ENCODE data around the gene RNF220. TPM values are rescaled to one million over a fixed set of nuclear protein-coding genes. Genes with fewer than 3 reads are reported as not detected.

The RNF220 gene
- total and polyA plus RNA-seq, 2 of the 4 experiments (the other 2 are of a cell fraction): 71.8 to 77.1 TPM

DNA sequence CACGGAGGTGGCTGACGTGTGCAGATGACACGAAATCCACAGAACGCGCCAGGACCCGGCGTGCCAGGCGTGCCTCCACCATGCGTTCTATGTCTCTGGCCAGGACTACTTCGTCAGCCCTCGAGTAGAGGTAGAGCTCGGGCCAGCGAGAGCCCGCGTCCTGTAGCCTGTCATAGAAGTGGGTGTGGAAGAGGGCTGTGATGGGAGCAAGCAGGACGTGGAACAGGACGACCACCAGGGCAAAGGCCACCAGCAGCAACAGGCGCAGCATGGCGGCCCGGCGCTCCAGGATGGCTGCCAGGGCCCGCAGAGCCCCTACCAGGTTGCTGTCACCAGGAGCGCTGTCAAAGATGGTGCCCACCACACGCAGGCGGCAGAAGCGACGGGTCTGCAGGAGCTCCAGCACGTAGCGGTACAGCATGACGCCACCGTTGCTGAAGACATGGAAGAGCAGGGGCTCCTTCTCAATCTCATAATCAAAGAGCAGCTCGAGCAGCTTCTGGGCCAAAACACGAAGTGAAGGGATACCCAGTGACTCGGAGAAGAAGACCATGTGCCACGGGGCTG is 249.6 kb downstream of the RNF220 start (continued):
- TF ChIP-seq MXI1 (IDR thresholded peaks at IDR 0.05; ENCODE audit: borderline replicate concordance, low read depth, low read length) (no peak), CEBPB (IDR thresholded peaks at IDR 0.05; ENCODE audit: low read depth, low read length) (no peak)

DNA sequence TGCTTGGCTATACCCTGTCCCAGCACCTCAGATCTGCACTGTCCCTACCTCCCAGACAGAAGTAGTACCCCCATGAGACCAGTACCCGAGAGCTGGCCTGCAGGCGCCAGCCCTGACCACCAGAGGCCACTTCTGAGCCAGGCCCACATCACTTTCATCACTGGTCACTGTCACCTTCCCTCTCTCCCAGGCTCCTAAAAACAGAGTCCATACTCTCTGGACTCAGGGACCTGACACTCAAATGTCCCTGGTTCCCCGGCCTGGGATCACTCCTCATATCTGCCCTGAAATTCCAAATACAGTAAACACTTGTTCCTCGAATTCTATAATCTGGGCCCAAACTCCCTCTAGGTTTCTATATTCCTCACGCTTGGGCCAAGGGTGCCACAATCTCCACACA is 250.6 kb downstream of the RNF220 start:
- Histone ChIP-seq H3K4me1 (ENCODE audit: control insufficient read depth, insufficient read depth, low read length) (0 out of 2 replicates have a peak, but pooled peaks cover 2% of the 10 kb centered on the region), H3K18ac (ENCODE audit: low read depth, low read length) (no peak overlapping the region), H3K27ac (ENCODE audit: insufficient read depth, low read length) (no peak overlapping the region), H2AK5ac (ENCODE audit: low read depth, low read length) (no peak overlapping the region), H2BK120ac (ENCODE audit: low read depth, low read length) (no peak overlapping the region), H3K9me3 (ENCODE audit: control insufficient read depth, insufficient read depth, low read length) (no peaks in the 10 kb centered on the region), H3K9me1 (ENCODE audit: insufficient read depth, low read length) (no peaks in the 10 kb centered on the region), H3K4me2 (ENCODE audit: low read depth, low read length) (no peak overlapping the region), H2BK20ac (ENCODE audit: low read depth, low read length) (no peak overlapping the region), H4K20me1 (ENCODE audit: insufficient read depth, low read length) (0 out of 2 replicates have a peak, but pooled peaks cover 5% of the 10 kb centered on the region), H3K56ac (ENCODE audit: extremely low read depth, insufficient read depth, low read length) (no peak overlapping the region), H3K27me3 (ENCODE audit: control insufficient read depth, insufficient read depth, low read length) (no peaks in the 10 kb centered on the region), H3K4ac (ENCODE audit: low read depth, low read length) (no peak overlapping the region), H3K14ac (replicated peaks; ENCODE audit: low read depth, low read length) (no peak overlapping the region), H2AK9ac (replicated peaks; ENCODE audit: low read depth, low read length, poor library complexity) (peak overlapping the region; percentile 22), H3K9ac (ENCODE audit: low read depth, low read length) (no peak overlapping the region), H3K4me3 (ENCODE audit: insufficient read depth, low read depth, low read length) (no peak overlapping the region), H2BK15ac (ENCODE audit: low read depth, low read length) (no peak overlapping the region), H4K91ac (ENCODE audit: insufficient read depth, low read depth, low read length) (no peak overlapping the region), H3K23ac (ENCODE audit: low read depth, low read length) (no peak overlapping the region), H2BK5ac (ENCODE audit: low read depth, low read length, poor library complexity, severe bottlenecking) (no peak overlapping the region), H4K5ac (ENCODE audit: low read depth, low read length) (no peak overlapping the region), H2AFZ (replicated peaks; ENCODE audit: low read length, poor library complexity) (peak overlapping the region; percentile 64), H4K8ac (ENCODE audit: low read depth in 2 of 2, low read length in 2 of 2) (no peak overlapping the region), H3K36me3 (ENCODE audit: control insufficient read depth, insufficient read depth, low read length) (peaks cover 2% of the 10 kb centered on the region; the same call in 1 of the 2 replicates), H3K79me1 (ENCODE audit: low read depth in 1 of 2, low read length in 2 of 2) (no peaks in the 10 kb centered on the region)
- WGBS, 2 experiments (ENCODE audit: extremely low coverage in 2 of 2, insufficient read length in 1 of 2): 58% methylated on average over 3 of the region's 5 CpGs; no CpG with 5 or more reads in 1 of the 2 experiments
- no peak for DNase-seq
- ChIA-PET POLR2A (ENCODE audit: unreplicated experiment) (no interaction called here), CTCF (interaction anchor here (1.0 kb wide), 1 partner anchor 9 kb away, joined by 7 read pairs; no protein-coding TSS in a partner anchor)
- TF ChIP-seq, protein P1, sequence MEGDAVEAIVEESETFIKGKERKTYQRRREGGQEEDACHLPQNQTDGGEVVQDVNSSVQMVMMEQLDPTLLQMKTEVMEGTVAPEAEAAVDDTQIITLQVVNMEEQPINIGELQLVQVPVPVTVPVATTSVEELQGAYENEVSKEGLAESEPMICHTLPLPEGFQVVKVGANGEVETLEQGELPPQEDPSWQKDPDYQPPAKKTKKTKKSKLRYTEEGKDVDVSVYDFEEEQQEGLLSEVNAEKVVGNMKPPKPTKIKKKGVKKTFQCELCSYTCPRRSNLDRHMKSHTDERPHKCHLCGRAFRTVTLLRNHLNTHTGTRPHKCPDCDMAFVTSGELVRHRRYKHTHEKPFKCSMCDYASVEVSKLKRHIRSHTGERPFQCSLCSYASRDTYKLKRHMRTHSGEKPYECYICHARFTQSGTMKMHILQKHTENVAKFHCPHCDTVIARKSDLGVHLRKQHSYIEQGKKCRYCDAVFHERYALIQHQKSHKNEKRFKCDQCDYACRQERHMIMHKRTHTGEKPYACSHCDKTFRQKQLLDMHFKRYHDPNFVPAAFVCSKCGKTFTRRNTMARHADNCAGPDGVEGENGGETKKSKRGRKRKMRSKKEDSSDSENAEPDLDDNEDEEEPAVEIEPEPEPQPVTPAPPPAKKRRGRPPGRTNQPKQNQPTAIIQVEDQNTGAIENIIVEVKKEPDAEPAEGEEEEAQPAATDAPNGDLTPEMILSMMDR (conservative IDR thresholded peaks at IDR 0.05; ENCODE audit: low read depth, low read length): peak; percentile 65
- TF ChIP-seq RFX5 (IDR thresholded peaks at IDR 0.05; ENCODE audit: low read depth, low read length): no peak
- peak; percentile 57 for TF ChIP-seq RAD21 (IDR thresholded peaks at IDR 0.05; ENCODE audit: low read length)
- TF ChIP-seq SMC3 (IDR thresholded peaks at IDR 0.05; ENCODE audit: low read depth, low read length): peak; percentile 58
- TF ChIP-seq POLR2A (IDR thresholded peaks at IDR 0.05; ENCODE audit: low read depth, low read length): no peak
- no peak for TF ChIP-seq CHD1 (IDR thresholded peaks at IDR 0.05; ENCODE audit: low read depth, low read length)
- intact Hi-C loops (cut with micrococcal nuclease): no loop called here
- in situ Hi-C loops (cut with MboI; ENCODE audit: low sequenced_read_pairs): no loop called here
- BruUV-seq (replicated peaks): no TSS peak
- dilution Hi-C loops (cut with HindIII; ENCODE audit: low sequenced_read_pairs, unreplicated experiment): no loop called here
- peak; percentile 75 for ATAC-seq (ENCODE audit: low read depth)
